ENCODE results near the gene RAPH1.

The RAPH1 gene, protein sequence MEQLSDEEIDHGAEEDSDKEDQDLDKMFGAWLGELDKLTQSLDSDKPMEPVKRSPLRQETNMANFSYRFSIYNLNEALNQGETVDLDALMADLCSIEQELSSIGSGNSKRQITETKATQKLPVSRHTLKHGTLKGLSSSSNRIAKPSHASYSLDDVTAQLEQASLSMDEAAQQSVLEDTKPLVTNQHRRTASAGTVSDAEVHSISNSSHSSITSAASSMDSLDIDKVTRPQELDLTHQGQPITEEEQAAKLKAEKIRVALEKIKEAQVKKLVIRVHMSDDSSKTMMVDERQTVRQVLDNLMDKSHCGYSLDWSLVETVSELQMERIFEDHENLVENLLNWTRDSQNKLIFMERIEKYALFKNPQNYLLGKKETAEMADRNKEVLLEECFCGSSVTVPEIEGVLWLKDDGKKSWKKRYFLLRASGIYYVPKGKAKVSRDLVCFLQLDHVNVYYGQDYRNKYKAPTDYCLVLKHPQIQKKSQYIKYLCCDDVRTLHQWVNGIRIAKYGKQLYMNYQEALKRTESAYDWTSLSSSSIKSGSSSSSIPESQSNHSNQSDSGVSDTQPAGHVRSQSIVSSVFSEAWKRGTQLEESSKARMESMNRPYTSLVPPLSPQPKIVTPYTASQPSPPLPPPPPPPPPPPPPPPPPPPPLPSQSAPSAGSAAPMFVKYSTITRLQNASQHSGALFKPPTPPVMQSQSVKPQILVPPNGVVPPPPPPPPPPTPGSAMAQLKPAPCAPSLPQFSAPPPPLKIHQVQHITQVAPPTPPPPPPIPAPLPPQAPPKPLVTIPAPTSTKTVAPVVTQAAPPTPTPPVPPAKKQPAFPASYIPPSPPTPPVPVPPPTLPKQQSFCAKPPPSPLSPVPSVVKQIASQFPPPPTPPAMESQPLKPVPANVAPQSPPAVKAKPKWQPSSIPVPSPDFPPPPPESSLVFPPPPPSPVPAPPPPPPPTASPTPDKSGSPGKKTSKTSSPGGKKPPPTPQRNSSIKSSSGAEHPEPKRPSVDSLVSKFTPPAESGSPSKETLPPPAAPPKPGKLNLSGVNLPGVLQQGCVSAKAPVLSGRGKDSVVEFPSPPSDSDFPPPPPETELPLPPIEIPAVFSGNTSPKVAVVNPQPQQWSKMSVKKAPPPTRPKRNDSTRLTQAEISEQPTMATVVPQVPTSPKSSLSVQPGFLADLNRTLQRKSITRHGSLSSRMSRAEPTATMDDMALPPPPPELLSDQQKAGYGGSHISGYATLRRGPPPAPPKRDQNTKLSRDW

DNA sequence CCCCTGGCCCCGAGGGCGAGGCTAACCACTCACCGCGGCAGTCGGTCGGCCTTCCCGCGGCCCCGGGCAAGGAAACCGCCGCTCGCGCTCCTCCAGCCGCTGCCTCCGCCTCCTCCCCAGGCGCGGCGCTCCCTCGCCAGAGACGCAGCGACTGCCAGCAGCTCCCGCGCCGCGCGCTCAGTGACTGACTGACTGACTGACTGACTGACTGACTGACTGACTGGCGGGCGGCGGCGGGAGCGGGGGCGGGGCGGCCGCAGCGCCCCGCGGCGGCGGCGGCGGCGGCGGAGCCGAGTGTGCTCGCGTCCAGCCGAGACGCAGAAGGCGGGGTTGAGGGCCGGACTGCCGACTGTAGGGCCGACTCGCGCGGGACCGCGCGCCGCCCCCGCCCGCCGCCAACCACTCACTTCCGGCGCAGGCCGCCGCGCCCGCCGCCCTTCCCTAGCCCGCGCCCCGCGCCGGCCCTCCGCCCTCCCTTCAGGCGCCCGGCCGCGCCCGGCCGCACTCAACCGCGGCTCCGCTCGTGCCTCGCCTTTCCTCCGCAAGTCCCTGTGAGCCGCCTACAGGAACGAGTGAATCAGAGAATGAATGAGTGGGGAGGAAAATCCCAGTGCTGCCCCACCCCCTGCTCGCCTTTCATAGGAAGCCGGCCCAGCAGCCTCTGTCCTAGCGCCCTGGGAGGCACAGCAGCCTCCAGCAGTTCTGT lies at the start of gene RAPH1:
RAPH1 (minus strand) TSS at position 224 of the 706 bp plus-strand sequence. CDS start 39,948 bp downstream, outside the sequence.
- peak; percentile 78 for DNase-seq

DNA sequence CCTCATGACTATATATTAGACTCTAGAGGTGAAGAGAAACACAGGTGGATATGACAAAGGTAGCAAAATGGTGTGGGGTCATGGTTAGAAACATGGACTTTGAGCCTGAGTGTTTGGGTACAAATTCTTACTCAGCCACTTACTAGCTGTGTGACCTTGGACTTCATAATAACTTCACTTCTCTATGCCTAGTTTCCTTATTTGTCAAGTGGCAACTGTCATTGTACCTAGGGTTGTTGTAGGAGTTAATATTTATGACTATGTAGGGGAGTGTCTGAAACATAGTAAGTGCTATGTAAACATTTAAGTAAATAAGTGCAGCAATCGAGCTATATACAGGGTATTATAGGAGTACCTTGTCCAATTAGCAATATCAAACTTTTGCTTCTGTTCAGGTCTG lies 49.7 kb upstream of the RAPH1 start:
- DNase-seq: no peak

DNA sequence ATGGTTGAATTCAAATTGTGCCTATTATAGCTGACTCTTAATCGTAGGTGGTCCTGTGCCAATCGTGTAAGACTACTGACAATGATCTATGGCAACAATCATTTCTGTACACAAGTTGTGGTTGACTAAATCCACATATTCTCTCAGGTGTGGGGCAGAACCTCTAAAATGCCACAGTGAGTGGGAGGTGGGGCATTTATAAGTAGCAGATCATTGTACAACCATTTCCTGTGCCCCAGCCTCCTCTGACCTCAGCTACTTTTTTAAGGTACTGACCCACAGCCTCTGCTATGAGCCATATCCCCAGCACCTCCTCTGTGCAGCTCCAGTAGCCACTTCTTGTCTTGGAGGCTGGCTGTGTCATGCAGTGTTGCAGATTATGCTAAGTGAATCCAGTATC lies 48.6 kb upstream of the RAPH1 start:
- DNase-seq: no peak

DNA sequence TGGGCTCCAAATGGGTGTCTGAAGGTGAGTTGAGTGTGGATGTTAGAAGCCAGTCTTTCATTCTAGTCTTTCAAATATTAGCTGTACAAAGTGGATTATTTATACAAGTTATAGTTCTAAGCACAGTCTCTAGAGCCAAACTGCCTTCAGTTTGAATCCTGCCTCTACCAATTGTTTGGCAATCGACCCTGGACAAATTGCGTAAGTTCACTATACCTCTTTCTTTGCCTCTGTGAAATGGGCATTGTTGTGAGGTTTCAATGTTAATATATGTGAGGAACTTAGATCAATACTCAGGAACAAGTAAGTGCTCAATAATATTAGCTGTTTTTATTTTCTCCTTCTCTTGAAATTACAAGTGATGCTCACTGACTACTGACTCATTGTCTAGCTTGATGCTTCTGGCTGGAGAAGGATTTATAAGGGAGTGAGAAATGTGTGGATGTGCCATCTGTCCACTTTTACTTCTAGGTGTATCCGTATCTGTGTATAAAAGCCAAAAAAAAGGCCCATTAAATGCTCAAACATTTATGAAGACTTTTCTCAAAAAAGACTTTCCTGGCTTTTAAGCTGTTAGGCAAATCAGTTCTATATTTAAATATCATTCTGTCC lies 48.1 kb upstream of the RAPH1 start:
- no peak for DNase-seq

DNA sequence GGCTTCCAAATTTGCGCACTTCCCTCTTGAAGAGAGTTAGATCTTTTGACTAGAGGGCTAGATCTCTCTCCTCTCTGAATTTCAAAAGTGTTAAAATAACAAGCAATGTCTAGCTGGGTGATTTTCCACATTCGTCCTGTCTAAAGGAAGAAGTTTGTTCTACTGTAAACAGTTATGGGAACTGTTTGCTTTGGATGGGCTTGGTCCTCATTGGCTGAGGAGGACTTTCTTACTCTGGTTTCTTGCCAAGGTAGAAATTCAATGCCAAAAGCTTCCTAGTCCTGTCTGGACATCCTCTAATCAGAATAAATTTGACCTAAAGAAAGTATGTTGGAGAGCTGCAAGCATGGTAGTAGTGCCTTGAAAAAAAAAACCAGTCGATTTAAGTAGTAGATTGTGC lies 47.4 kb upstream of the RAPH1 start:
- no peak for DNase-seq

DNA sequence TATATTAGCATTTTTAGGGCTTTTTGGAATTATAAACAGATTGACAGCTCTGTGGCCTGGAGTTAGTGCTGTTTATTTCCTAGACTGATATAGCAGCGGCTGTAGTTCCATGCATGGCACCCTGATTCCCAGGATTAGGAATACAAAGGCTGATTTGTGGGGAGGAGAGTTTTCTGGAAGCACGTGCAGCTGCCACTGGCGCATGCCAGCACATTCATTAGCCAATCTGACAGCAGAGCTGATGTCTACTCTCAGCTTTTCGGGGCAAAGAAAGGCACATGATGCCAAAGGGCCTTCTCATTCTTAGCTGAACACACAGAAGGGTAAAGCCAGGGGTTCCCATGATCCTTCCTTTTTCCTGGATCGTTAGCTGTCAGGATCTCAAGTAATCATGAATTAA lies 45.7 kb upstream of the RAPH1 start:
- no peak for DNase-seq

DNA sequence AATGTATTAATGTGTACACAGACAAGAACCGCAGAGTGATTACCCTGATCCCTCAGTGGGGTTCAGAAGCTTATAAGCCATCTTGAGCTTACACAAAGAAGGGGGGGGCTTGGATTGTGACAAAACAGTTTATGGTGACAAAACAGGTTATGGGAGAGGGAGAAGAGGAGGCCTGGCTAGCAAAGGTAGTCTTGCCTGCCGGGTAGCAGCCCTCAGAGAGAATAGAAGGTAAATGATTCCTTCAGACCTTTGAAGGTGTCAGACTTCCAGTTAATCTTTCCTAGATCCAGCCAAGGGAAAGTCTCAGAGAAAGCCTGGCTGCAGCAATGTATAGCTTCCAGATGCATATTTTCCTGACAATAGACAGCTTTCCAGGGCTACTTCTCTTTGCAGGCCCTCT lies 44.6 kb upstream of the RAPH1 start:
- no peak for DNase-seq

DNA sequence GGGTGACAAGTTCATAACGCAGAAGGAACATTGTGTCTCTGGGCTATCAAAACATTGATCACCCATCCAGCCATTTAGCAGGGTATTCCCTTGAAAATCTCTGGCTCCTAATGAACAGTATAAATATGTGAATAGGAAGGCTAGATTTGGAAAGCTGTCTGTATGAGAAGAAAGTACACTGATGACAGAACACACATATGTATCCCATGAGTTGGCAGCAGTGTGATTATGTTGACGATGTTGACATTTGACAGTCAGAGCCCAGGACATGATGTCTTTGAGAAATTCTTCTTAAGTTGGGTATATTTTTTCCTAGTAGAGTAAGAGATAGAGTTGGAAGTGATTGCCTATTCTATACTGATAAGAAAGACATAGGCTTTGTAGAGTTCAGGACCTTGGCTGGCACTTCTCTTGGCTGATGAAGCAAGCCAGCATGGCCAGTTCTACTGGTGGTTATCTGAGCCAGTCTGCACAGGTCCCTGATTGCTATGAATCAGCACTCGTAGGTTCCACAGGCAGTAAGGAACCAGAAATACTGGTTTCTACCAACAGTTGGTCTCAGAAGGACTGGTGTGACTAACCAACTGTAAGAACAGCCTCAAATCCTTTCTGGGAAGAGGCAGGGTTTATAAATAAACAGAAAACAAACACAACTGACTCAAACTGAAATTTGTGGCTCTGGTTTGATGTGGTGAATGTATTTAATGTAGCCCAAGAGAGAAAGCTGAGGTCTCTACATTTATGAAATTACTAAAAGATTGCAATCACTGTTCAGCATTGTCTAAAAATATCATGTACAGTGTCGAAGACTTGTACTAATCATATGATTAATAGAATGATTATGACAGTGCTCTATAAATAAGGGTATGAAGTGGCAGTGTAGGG lies 43.9 kb upstream of the RAPH1 start:
- no peak for DNase-seq

DNA sequence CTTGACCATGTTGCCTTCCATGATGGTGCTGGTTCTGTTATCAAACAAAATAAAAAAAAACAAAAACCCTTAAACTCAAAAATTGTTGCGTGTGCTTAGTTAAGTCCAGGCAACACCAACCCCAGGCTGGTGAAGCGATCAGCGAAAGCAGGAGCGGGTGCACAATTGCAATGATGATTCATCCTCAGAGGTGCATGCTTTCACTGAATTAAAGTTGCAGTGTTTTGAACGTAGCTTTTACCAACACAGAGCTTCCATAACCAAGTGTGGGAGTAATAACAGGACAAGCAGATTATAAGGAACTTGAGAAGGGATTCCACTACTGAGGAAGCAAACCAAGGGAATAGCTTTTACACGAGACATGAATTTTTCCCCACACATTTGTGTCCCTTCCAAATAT lies 39.7 kb upstream of the RAPH1 start:
- no peak for DNase-seq

DNA sequence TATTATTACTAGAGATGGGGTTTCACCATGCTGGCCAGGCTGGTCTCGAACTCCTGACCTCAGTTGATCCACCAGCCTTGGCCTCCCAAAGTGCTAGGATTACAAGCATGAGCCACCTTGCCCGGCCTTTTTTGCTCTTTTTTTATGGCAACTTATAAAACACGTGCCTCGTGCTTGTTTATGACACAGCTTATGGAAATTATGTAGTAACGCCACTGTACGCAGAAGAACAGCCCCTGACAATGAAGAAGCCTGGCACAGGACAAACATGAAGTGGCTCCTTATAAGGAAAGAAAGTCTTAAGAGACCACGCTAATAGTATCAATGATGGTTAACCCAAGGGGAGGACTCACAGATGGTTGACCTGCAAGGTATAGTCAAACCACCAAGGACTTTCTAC lies 37.2 kb upstream of the RAPH1 start:
- DNase-seq: no peak

DNA sequence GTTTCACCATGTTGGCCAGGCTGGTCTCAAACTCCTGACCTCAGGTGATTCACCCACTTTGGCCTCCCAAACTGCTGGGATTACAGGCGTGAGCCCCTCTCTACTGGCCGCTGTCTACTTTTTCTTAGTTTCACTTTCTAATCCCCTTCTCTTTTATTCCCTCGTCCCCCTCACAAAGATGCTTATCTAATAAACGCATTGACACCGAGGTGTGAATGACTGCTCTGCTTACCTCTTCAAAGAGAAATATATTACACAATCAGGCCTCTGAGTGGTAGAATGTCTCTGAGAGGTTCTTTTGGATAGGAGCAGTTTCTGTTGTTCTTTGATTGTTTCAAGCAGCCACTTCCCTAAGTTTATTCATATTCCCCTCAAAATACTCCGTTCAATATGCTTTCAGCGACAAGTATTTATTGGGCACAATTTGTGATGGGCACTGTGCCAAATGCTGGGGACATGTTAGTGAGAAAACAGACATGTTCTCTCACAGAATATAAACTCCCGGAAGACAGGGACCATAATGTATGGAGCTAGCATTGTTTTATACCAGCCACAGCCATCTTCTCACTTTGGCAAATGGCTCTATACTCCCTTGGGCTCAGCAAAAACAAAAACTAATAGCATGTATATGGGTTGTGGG lies 34.7 kb upstream of the RAPH1 start:
- no peak for DNase-seq

DNA sequence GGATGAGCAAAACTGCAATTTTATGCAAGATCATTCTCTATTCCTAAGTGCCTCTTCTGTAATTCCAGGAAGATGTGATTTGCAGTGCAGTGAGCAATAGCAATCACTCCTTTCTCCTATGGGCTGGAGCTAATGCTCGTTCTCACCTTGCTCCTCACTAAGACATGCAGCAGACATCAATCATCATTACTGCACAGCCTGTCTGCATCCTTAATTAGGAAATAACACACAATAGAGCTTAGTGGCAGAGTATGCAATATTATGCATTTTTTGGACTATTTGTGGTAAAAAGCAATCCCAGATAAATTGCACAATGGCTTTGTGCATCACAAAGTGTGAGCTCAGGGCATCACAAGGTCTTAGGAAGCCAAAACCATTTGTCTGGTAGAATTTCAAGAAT lies 32.6 kb upstream of the RAPH1 start:
- DNase-seq: no peak

DNA sequence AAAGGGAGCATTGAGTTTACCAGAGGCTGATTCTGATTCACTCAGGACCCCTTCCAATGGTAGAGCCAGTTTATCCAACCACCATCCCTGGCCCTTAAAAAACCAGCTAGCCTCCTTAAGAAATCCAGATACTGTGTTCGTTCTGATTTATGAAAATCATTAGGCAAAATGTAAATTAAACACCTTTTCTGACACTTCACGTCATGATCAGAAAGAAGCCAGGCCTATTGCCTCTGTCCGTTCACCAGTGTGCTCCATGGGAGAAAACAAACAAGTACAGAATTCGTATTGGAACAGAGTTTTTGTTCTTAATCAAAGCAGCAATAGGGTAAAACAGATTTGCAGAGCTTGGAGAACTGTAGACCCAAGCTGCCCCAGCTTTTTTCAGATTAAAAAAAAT lies 31.1 kb upstream of the RAPH1 start:
- no peak for DNase-seq

DNA sequence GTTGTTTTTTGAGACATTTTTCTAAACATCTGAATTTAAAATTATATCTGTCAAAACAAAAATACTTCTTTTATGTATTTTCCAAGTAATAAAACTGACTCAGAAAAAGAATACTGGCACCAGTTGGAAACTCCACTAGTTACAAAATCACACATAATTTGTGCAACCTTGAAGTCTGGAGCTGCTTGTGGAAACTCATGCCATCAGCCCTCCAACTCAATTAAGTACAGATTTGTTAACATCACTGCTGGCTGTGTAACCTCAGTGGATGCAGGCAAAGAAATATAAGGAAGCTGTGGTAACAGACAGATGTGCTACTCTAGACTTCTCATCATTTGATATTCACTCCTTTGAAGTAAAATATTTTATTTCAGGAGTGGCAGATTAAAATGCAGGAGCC lies 30.0 kb upstream of the RAPH1 start:
- DNase-seq: no peak

DNA sequence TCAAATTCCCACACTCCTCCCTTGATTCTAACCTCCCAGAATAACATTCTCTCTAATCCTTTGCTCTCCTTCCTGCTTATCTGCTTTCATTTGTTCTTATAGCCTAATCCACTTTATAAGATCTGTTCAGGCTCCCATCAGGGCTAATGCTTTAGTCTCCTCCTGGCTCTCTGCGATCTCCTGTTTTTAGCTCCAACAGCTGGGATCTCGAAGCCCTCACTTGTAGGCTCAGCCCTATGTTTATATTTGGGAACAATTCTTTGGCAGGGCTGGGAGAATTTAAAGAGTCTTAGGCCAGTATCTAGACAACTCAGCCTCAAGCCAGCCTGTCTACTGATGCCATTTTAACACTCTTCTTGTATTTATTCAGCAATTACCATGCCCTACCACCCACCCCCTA lies 27.2 kb upstream of the RAPH1 start:
- no peak for DNase-seq

DNA sequence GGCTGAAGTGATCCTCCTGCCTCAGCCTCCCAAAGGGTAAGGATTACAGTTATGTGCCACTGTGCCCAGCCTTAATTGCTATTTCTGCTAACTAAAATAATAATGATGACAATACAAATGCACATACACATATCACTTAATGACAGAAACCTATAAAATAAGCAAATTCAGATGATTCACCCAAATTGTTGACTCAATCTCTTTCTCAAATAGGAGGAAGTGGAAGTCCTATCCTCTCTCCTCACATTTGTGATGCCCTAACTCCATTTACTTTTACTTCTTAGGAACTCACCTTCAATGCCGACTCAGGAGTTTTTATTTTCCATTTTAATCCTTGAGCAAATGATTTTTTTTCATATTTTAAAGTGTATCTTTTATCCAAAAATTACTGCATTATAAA lies 24.5 kb upstream of the RAPH1 start:
- DNase-seq: no peak

DNA sequence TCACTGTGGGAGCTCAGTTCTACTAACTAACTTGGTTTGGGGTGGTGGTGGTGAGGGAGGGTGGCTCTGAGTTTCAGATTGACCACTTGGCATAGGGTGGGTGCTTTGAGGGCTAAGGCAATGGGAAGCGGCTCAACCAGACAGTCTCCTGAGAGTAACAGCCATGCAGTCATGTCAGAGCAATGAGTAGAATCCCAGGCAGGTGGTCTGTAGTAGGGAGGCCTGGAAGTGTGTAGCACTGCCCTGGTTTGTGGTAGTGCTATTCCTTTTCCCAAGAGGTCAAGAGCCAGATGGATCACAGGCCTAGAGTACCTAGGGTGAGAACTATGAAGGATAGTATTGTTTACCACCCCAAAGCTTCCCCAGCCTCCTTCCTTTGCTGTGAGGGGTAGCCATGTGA lies 18.7 kb upstream of the RAPH1 start:
- DNase-seq: no peak

DNA sequence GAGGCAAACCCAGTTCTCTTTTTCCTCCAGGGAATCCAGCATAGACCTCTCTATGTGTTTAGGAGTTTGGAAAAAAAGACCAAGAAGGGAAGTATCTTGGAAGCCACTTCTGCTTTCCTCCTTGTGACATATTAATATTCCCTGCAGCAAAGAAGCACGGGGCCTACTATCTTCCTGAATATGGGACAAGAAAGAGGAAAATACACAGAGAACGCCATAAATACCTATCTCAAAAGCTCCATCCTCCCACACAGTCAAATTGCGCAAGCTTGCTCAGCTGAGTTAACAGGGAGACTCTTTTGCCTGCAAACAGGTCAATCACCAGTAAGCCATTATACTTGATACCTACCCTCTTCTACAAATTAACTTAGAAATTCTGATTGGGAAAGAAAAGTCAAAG lies 16.7 kb upstream of the RAPH1 start:
- no peak for DNase-seq

DNA sequence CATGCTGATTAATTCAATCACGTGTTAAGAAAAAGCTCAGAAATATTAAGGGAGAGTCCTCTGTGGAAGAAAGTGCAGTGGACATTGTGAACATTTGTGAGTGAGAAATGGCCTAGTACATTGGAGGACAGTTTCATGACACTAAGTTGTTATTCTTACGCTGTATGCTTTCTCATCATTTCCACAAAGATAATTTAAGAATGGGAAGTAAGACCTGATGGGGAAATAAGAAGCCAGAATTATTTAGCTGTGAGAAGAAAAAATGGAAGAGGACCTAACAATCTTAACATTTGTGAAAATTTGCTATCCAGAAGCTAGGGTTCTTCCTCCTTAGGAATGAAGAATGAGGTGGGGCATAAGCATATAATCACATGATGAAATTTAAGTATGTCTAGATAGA lies 15.2 kb upstream of the RAPH1 start:
- DNase-seq: no peak

DNA sequence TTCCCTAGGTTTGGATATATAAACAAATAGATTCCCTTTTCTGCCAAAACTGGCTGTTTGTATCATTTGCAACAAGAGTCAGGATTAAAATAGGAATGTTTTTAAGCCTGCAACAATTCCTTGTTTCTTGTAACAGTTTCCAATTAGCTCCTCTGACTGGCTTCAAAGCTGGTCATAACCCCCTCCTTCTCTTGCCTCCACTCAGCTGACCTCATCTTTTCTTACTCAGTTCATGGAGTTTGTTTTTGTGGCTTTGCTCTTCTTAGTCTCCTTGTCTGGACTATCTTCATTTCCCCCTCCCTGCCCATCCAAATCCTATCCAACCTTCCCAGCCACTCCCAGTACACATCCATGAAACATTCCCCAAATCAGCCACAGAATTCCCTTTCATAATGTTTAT lies 14.3 kb upstream of the RAPH1 start:
- DNase-seq: no peak

DNA sequence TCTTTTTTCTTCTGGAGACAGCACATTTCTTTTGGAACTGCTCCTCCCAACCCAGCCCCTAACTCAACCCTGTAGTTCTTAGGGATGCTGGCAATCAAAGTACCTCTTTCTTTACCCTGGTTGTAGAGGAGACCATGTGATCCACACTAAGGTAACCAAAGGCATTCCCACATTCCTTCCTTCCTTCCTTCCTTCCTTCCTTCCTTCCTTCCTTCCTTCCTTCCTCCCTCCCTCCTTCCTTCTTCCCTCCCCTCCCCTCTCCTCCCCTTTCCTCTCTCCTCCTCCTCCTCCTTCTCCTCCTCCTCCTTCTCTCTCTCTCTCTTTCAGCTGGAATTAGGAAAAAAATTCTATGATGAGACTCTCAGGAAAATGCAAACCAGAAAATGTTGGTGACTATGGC lies 13.8 kb upstream of the RAPH1 start:
- DNase-seq: no peak

All from NCI-H2171 (cell line).